Measurements from ENCODE around the gene HAAO.
"Not testable (repeated sequence)": the region's sequence is repeated elsewhere in the genome, so short reads cannot be mapped to it uniquely, and the experiment has no call there.

The HAAO gene

GRCh38 chr2:42752816-42753813 lies 39.3 kb downstream of the HAAO start:
- no peak for DNase-seq (ENCODE audit: low read depth in 2 of 3, low spot score in 1 of 3)

- DNase-seq (ENCODE audit: low read depth in 2 of 3, low spot score in 1 of 3), result no peak
Observed at GRCh38 chr2:42752314-42752713, 40.1 kb downstream of the HAAO start.

- DNase-seq (ENCODE audit: low read depth in 2 of 3, low spot score in 1 of 3), result no peak
Observed at GRCh38 chr2:42748840-42749239, 43.5 kb downstream of the HAAO start.

GRCh38 chr2:42747422-42747821 lies 45.0 kb downstream of the HAAO start:
- no peak for DNase-seq (ENCODE audit: low read depth in 2 of 3, low spot score in 1 of 3)

- no peak for DNase-seq (ENCODE audit: low read depth in 2 of 3, low spot score in 1 of 3)
Observed at GRCh38 chr2:42744545-42745082, 47.8 kb downstream of the HAAO start.

GRCh38 chr2:42743659-42743990 lies 48.8 kb downstream of the HAAO start:
- DNase-seq (ENCODE audit: low read depth in 2 of 3, low spot score in 1 of 3), result no peak

GRCh38 chr2:42742740-42743658 lies 49.4 kb downstream of the HAAO start:
- no peak for DNase-seq (ENCODE audit: low read depth in 2 of 3, low spot score in 1 of 3)

GRCh38 chr2:42741140-42741539 lies 51.2 kb downstream of the HAAO start:
- no peak for DNase-seq (ENCODE audit: low read depth in 2 of 3, low spot score in 1 of 3)

GRCh38 chr2:42736598-42737322 lies 55.6 kb downstream of the HAAO start:
- no peak for DNase-seq (ENCODE audit: low read depth in 2 of 3, low spot score in 1 of 3)

- DNase-seq (ENCODE audit: low read depth in 2 of 3, low spot score in 1 of 3), result no peak
Observed at GRCh38 chr2:42733852-42734251, 58.5 kb downstream of the HAAO start.

GRCh38 chr2:42731316-42731715 lies 61.1 kb downstream of the HAAO start:
- not testable (repeated sequence) for DNase-seq (ENCODE audit: low read depth in 2 of 3, low spot score in 1 of 3)

GRCh38 chr2:42726680-42727079 lies 65.7 kb downstream of the HAAO start:
- no peak for DNase-seq (ENCODE audit: low read depth in 2 of 3, low spot score in 1 of 3)

- DNase-seq (ENCODE audit: low read depth in 2 of 3, low spot score in 1 of 3), result no peak
Observed at GRCh38 chr2:42725657-42726056, 66.7 kb downstream of the HAAO start.

GRCh38 chr2:42724886-42725285 lies 67.5 kb downstream of the HAAO start:
- DNase-seq (ENCODE audit: low read depth in 2 of 3, low spot score in 1 of 3), result no peak

- no peak for DNase-seq (ENCODE audit: low read depth in 2 of 3, low spot score in 1 of 3)
Observed at GRCh38 chr2:42723465-42723864, 68.9 kb downstream of the HAAO start.

GRCh38 chr2:42722320-42723190 lies 69.8 kb downstream of the HAAO start:
- peak; percentile 12 to 22 (median 14) for DNase-seq (ENCODE audit: low read depth in 2 of 3, low spot score in 1 of 3)

GRCh38 chr2:42721898-42722297 lies 70.5 kb downstream of the HAAO start:
- DNase-seq (ENCODE audit: low read depth in 2 of 3, low spot score in 1 of 3), result no peak
